PC-3 (cell line): ENCODE results near the gene ZSCAN2.

Source experiments
- EZH2phosphoT487 ChIP-seq: fragments of 300-600 bp; sonication (generic); IDR thresholded peaks from 2 replicates; pipeline ENCODE4 v1.6.1; 2018; ENCODE audit warnings: mild to moderate bottlenecking, antibody characterized with exemption, low read length, borderline replicate concordance
- TF ChIP-seq, protein P1 (sequence below): fragments of 300-600 bp; sonication (generic); conservative IDR thresholded peaks from 2 replicates; pipeline ENCODE4 v1.5.1; 2017; ENCODE audit warnings: antibody characterized with exemption, low read depth, mild to moderate bottlenecking, low read length

DNA sequence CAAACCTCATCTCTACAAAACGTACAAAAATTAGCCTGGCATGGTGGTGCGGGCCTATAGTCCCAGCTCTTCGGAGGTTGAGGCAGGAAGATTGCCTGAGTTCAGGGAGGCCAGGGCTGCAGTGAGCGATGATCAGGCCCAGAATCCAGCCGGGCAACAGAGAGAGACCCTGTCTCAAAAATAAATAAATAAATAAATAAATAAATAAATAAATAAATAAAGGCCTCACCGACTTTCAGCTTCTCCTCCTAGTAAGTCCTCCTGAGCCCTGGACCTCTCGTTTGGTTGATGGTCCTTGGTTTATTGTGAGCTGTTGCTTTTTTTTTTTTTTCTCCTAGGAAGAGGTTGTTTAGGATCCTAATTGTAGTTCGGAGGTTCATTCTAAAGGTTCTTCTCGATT is 28.2 kb downstream of the ZSCAN2 start:
- TF ChIP-seq, protein P1, sequence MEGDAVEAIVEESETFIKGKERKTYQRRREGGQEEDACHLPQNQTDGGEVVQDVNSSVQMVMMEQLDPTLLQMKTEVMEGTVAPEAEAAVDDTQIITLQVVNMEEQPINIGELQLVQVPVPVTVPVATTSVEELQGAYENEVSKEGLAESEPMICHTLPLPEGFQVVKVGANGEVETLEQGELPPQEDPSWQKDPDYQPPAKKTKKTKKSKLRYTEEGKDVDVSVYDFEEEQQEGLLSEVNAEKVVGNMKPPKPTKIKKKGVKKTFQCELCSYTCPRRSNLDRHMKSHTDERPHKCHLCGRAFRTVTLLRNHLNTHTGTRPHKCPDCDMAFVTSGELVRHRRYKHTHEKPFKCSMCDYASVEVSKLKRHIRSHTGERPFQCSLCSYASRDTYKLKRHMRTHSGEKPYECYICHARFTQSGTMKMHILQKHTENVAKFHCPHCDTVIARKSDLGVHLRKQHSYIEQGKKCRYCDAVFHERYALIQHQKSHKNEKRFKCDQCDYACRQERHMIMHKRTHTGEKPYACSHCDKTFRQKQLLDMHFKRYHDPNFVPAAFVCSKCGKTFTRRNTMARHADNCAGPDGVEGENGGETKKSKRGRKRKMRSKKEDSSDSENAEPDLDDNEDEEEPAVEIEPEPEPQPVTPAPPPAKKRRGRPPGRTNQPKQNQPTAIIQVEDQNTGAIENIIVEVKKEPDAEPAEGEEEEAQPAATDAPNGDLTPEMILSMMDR = no peak
- no peak for TF ChIP-seq EZH2phosphoT487
